PC-9 (cell line): ENCODE data around the gene TAF7.
"Not testable (repeated sequence)": the region's sequence is repeated elsewhere in the genome, so short reads cannot be mapped to it uniquely, and the experiment has no call there.

Source experiments
- CTCF ChIP-seq: fragments of 200-600 bp; sonication (generic); conservative IDR thresholded peaks from 2 replicates; pipeline ENCODE4 v1.6.1; 2017; ENCODE audit warnings: mixed run types, antibody characterized with exemption, mild to moderate bottlenecking, moderate library complexity
- EZH2 ChIP-seq: fragments of 200-600 bp; sonication (generic); IDR thresholded peaks from 2 replicates; pipeline ENCODE4 v1.8.0; 2017; ENCODE audit warnings: antibody characterized with exemption, low read depth

GRCh38 chr5:141316963-141317362 is 3.6 kb downstream of the TAF7 start:
- TF ChIP-seq CTCF, EZH2: not testable (repeated sequence)
